ENCODE data around the gene LRRD1.

GRCh38 chr7:92131093-92131492 is 47.8 kb downstream of the LRRD1 start:
- TF ChIP-seq ZNF341 (tag by site-specific recombination; IDR thresholded peaks at IDR 0.05; ENCODE audit: low read depth) (no peak), CTCF (tag by site-specific recombination; IDR thresholded peaks at IDR 0.05) (no peak), ELK4 (IDR thresholded peaks at IDR 0.05; ENCODE audit: borderline replicate concordance, low read depth, low read length) (no peak), PRDM4 (tag by site-specific recombination; IDR thresholded peaks at IDR 0.05) (no peak), ZNF138 (tag by site-specific recombination; IDR thresholded peaks at IDR 0.05; ENCODE audit: borderline replicate concordance) (no peak), ZNF274 (IDR thresholded peaks at IDR 0.05; ENCODE audit: low read length) (no peak), ZNF274 (tag by site-specific recombination; IDR thresholded peaks at IDR 0.05; ENCODE audit: borderline replicate concordance) (no peak), ZNF23 (tag by site-specific recombination; IDR thresholded peaks at IDR 0.05; ENCODE audit: borderline replicate concordance) (no peak), MEIS1 (CRISPR knock-in tag; IDR thresholded peaks at IDR 0.05; ENCODE audit: borderline replicate concordance) (no peak), SETDB1 (IDR thresholded peaks at IDR 0.05; ENCODE audit: insufficient read length, low read length) (no peak)
- TF ChIP-seq, protein P1, sequence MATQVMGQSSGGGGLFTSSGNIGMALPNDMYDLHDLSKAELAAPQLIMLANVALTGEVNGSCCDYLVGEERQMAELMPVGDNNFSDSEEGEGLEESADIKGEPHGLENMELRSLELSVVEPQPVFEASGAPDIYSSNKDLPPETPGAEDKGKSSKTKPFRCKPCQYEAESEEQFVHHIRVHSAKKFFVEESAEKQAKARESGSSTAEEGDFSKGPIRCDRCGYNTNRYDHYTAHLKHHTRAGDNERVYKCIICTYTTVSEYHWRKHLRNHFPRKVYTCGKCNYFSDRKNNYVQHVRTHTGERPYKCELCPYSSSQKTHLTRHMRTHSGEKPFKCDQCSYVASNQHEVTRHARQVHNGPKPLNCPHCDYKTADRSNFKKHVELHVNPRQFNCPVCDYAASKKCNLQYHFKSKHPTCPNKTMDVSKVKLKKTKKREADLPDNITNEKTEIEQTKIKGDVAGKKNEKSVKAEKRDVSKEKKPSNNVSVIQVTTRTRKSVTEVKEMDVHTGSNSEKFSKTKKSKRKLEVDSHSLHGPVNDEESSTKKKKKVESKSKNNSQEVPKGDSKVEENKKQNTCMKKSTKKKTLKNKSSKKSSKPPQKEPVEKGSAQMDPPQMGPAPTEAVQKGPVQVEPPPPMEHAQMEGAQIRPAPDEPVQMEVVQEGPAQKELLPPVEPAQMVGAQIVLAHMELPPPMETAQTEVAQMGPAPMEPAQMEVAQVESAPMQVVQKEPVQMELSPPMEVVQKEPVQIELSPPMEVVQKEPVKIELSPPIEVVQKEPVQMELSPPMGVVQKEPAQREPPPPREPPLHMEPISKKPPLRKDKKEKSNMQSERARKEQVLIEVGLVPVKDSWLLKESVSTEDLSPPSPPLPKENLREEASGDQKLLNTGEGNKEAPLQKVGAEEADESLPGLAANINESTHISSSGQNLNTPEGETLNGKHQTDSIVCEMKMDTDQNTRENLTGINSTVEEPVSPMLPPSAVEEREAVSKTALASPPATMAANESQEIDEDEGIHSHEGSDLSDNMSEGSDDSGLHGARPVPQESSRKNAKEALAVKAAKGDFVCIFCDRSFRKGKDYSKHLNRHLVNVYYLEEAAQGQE (tag by site-specific recombination; IDR thresholded peaks at IDR 0.05), result no peak
- TF ChIP-seq, protein P2, sequence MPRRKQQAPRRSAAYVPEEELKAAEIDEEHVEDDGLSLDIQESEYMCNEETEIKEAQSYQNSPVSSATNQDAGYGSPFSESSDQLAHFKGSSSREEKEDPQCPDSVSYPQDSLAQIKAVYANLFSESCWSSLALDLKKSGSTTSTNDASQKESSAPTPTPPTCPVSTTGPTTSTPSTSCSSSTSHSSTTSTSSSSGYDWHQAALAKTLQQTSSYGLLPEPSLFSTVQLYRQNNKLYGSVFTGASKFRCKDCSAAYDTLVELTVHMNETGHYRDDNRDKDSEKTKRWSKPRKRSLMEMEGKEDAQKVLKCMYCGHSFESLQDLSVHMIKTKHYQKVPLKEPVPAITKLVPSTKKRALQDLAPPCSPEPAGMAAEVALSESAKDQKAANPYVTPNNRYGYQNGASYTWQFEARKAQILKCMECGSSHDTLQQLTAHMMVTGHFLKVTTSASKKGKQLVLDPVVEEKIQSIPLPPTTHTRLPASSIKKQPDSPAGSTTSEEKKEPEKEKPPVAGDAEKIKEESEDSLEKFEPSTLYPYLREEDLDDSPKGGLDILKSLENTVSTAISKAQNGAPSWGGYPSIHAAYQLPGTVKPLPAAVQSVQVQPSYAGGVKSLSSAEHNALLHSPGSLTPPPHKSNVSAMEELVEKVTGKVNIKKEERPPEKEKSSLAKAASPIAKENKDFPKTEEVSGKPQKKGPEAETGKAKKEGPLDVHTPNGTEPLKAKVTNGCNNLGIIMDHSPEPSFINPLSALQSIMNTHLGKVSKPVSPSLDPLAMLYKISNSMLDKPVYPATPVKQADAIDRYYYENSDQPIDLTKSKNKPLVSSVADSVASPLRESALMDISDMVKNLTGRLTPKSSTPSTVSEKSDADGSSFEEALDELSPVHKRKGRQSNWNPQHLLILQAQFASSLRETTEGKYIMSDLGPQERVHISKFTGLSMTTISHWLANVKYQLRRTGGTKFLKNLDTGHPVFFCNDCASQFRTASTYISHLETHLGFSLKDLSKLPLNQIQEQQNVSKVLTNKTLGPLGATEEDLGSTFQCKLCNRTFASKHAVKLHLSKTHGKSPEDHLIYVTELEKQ (tag by site-specific recombination; IDR thresholded peaks at IDR 0.05; ENCODE audit: borderline replicate concordance), result no peak
